ENCODE measurements around the gene TPCN1.

GRCh38 chr12:113185180-113186032 is 35.9 kb upstream of the TPCN1 start, which contains the start of the genes DDX54 and RITA1:
- TF ChIP-seq EP300 (IDR thresholded peaks at IDR 0.05) (no peak), CTCF (IDR thresholded peaks at IDR 0.05) (peak in 1 of 3 donors; percentile 8), POLR2A (IDR thresholded peaks at IDR 0.05) (peak; percentile 38)

Measured in ovary (tissue), 3 donors.